Panc1 (cell line): ENCODE results near the gene KIRREL3. TPM values are rescaled to one million over a fixed set of nuclear protein-coding genes. Genes with fewer than 3 reads are reported as not detected.
"Not testable (repeated sequence)": the region's sequence is repeated elsewhere in the genome, so short reads cannot be mapped to it uniquely, and the experiment has no call there.

Source experiments
- ATAC-seq: fragments of 200-7000 bp; cut with Tn5 transposase; 2 replicates; pipeline ENCODE4 v1.9.1; 2020; ENCODE audit warnings: mild to moderate bottlenecking, moderate library complexity
- BruUV-seq: library from RNA; stranded (reverse); fragments of 400-500 nt; replicated peaks from 2 replicates; lab custom pipeline; 2021; lab: Mats Ljungman, UMichigan
- CTCF ChIA-PET: fragments of 300-600 bp; sonication (Branson Sonifier 250); formaldehyde crosslinking; loops from one replicate; lab custom pipeline; 2022; ENCODE audit warnings: antibody characterized with exemption; lab: Charles Lee
- POLR2A ChIA-PET: fragments of 300-600 bp; sonication (Branson Sonifier 250); formaldehyde crosslinking; loops from one replicate; lab custom pipeline; 2022; ENCODE audit warnings: antibody characterized with exemption; lab: Charles Lee
- DNase-seq: peaks from one replicate; pipeline ENCODE4 v3.0.0-alpha.2; 2010; ENCODE audit warnings: low read depth, low spot score
- H3K27ac ChIP-seq: 2 replicates; pipeline ENCODE4 v1.5.1; 2011; ENCODE audit warnings: mild to moderate bottlenecking, low read length, inconsistent platforms
- H3K27me3 ChIP-seq: fragments of 200-500 bp; sonication (Bioruptor generic); 2 replicates; pipeline ENCODE4 v1.6.0; 2014; ENCODE audit warnings: low read length, inconsistent platforms; ENCODE audit not compliant: control insufficient read depth, insufficient read depth
- H3K36me3 ChIP-seq: fragments of 200-500 bp; sonication (Bioruptor generic); 2 replicates; pipeline ENCODE4 v1.5.1; 2014; ENCODE audit warnings: inconsistent platforms, mild to moderate bottlenecking, low read length, moderate library complexity; ENCODE audit not compliant: control insufficient read depth, insufficient read depth
- H3K4me1 ChIP-seq: 2 replicates; pipeline ENCODE4 v1.5.1; 2011; ENCODE audit warnings: inconsistent platforms, mild to moderate bottlenecking, low read length, moderate library complexity; ENCODE audit not compliant: control insufficient read depth, insufficient read depth
- H3K4me3 ChIP-seq, 2 experiments: 2 replicates each; pipeline ENCODE4 v1.5.1; 2011 to 2012; ENCODE audit warnings: low read depth in 2 of 2, low read length in 2 of 2, mild to moderate bottlenecking in 2 of 2, inconsistent platforms in 1 of 2, moderate library complexity in 1 of 2
- H3K9me3 ChIP-seq: fragments of 200-500 bp; sonication (Bioruptor generic); 2 replicates; pipeline ENCODE4 v1.5.1; 2014; ENCODE audit warnings: low read depth, mild to moderate bottlenecking, inconsistent platforms, low read length, moderate library complexity; ENCODE audit not compliant: control insufficient read depth, insufficient read depth
- POLR2AphosphoS5 ChIP-seq: IDR thresholded peaks from 2 replicates; pipeline ENCODE4 v1.6.1; 2012; ENCODE audit warnings: mild to moderate bottlenecking, low read depth, low read length, moderate library complexity
- SIN3A ChIP-seq: IDR thresholded peaks from 2 replicates; pipeline ENCODE4 v1.6.1; 2012; ENCODE audit warnings: low read depth, mild to moderate bottlenecking, low read length, moderate library complexity, borderline replicate concordance; ENCODE audit not compliant: insufficient read depth
- TCF7L2 ChIP-seq: IDR thresholded peaks from 2 replicates; pipeline ENCODE4 v1.6.1; 2011; ENCODE audit warnings: mild to moderate bottlenecking, low read depth, low read length, inconsistent platforms
- in situ Hi-C: cut with HindIII; loops from 2 replicates; pipeline ENCODE4 v1.10.0; 2016; ENCODE audit warnings: low sequenced_read_pairs, low pct_unique_long_range_greater_than_20kb
- intact Hi-C: fragments of 100-400 bp; cut with micrococcal nuclease; formaldehyde crosslinking; loops from one replicate; pipeline ENCODE4 v1.10.0; 2022; ENCODE audit not compliant: unreplicated experiment
- total RNA-seq: library from RNA; stranded (reverse); gene quantifications from one replicate; pipeline ENCODE4 v1.2.1, GENCODE V29; 2021; ENCODE audit not compliant: unreplicated experiment
- TF ChIP-seq, protein P1 (sequence below), 2 experiments: IDR thresholded peaks; 2 replicates each; pipeline ENCODE4 v1.6.1; 2011 to 2012; ENCODE audit warnings: low read depth in 2 of 2, control low read depth in 1 of 2, low read length in 1 of 2, mild to moderate bottlenecking in 1 of 2, moderate library complexity in 1 of 2; ENCODE audit not compliant: insufficient read depth in 1 of 2
- TF ChIP-seq, protein P2 (sequence below): fragments of 450-650 bp; IDR thresholded peaks from 2 replicates; pipeline ENCODE4 v1.5.1; 2017; ENCODE audit warnings: mild to moderate bottlenecking

Gene KIRREL3
- total RNA-seq, 1 experiment from 2014 or later: 0.36 TPM

DNA sequence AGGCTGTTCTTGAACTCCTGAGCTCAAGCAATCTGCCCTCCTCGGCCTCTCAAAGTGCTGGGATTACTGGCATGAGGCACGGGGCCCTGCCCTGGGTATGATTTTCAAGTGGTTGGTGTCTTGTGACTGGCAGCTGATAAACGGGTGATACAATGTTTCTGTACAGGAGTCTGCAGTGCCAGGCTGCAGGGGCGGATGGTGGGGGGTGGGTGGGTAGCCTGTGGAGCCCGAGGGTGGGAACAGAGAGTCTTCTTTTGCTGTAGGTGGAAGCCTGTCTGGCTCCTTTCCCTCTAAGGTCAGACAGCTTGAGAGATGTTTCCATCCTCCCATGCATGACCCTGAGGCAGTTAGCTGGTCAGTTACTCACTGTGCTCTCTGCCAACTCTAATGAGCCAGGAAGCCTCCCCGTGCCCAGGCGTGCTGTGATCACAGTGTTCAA is 605.9 kb downstream of the KIRREL3 start:
- intact Hi-C loops, H3K9me3 ChIP-seq, H3K4me3 ChIP-seq, H3K27me3 ChIP-seq, H3K27ac ChIP-seq, CTCF ChIA-PET, H3K4me1 ChIP-seq, DNase-seq, H3K36me3 ChIP-seq, BruUV-seq, in situ Hi-C loops: not testable (repeated sequence)
- ATAC-seq: peak; percentile 68
- POLR2A ChIA-PET: interaction anchor here (0.6 kb wide), 2 partner anchors 81 to 280 kb away, joined by 3 read pairs; no protein-coding TSS in a partner anchor

GRCh38 chr11:126394036-126394435 is 606.5 kb downstream of the KIRREL3 start:
- H3K4me3 ChIP-seq: no peak overlapping the region
- H3K4me1 ChIP-seq: no peaks in the 10 kb centered on the region
- H3K9me3 ChIP-seq: no peaks in the 10 kb centered on the region
- intact Hi-C loops: no loop called here
- DNase-seq (no peak), ATAC-seq (no peak)
- ChIA-PET CTCF (no interaction called here), POLR2A (interaction anchor here (0.6 kb wide), 1 partner anchor 281 kb away, joined by 3 read pairs; no protein-coding TSS in a partner anchor)
- no TSS peak for BruUV-seq
- H3K36me3 ChIP-seq: no peaks in the 10 kb centered on the region
- no peak overlapping the region for H3K27ac ChIP-seq
- in situ Hi-C loops: no loop called here
- no peaks in the 10 kb centered on the region for H3K27me3 ChIP-seq
- TF ChIP-seq TCF7L2 (no peak), POLR2AphosphoS5 (no peak)
- TF ChIP-seq, protein P1, sequence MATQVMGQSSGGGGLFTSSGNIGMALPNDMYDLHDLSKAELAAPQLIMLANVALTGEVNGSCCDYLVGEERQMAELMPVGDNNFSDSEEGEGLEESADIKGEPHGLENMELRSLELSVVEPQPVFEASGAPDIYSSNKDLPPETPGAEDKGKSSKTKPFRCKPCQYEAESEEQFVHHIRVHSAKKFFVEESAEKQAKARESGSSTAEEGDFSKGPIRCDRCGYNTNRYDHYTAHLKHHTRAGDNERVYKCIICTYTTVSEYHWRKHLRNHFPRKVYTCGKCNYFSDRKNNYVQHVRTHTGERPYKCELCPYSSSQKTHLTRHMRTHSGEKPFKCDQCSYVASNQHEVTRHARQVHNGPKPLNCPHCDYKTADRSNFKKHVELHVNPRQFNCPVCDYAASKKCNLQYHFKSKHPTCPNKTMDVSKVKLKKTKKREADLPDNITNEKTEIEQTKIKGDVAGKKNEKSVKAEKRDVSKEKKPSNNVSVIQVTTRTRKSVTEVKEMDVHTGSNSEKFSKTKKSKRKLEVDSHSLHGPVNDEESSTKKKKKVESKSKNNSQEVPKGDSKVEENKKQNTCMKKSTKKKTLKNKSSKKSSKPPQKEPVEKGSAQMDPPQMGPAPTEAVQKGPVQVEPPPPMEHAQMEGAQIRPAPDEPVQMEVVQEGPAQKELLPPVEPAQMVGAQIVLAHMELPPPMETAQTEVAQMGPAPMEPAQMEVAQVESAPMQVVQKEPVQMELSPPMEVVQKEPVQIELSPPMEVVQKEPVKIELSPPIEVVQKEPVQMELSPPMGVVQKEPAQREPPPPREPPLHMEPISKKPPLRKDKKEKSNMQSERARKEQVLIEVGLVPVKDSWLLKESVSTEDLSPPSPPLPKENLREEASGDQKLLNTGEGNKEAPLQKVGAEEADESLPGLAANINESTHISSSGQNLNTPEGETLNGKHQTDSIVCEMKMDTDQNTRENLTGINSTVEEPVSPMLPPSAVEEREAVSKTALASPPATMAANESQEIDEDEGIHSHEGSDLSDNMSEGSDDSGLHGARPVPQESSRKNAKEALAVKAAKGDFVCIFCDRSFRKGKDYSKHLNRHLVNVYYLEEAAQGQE (IDR thresholded peaks at IDR 0.05; ENCODE audit: insufficient read depth in 1 of 2, low read depth in 2 of 2, low read length in 1 of 2): no peak
- TF ChIP-seq, protein P2, sequence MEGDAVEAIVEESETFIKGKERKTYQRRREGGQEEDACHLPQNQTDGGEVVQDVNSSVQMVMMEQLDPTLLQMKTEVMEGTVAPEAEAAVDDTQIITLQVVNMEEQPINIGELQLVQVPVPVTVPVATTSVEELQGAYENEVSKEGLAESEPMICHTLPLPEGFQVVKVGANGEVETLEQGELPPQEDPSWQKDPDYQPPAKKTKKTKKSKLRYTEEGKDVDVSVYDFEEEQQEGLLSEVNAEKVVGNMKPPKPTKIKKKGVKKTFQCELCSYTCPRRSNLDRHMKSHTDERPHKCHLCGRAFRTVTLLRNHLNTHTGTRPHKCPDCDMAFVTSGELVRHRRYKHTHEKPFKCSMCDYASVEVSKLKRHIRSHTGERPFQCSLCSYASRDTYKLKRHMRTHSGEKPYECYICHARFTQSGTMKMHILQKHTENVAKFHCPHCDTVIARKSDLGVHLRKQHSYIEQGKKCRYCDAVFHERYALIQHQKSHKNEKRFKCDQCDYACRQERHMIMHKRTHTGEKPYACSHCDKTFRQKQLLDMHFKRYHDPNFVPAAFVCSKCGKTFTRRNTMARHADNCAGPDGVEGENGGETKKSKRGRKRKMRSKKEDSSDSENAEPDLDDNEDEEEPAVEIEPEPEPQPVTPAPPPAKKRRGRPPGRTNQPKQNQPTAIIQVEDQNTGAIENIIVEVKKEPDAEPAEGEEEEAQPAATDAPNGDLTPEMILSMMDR: no peak

- Histone ChIP-seq H3K27me3 (no peaks in the 10 kb centered on the region), H3K4me3 (no peak overlapping the region), H3K9me3 (no peaks in the 10 kb centered on the region), H3K4me1 (no peaks in the 10 kb centered on the region), H3K36me3 (no peaks in the 10 kb centered on the region), H3K27ac (no peak overlapping the region)
- ChIA-PET POLR2A (no interaction called here), CTCF (no interaction called here)
- no TSS peak for BruUV-seq
- TF ChIP-seq POLR2AphosphoS5 (no peak), SIN3A (no peak), TCF7L2 (no peak)
- TF ChIP-seq, protein P2: no peak
- TF ChIP-seq, protein P1 (IDR thresholded peaks at IDR 0.05; ENCODE audit: insufficient read depth in 1 of 2, low read depth in 2 of 2, low read length in 1 of 2): no peak
- in situ Hi-C loops: no loop called here
- intact Hi-C loops: no loop called here
- DNase-seq: no peak
- ATAC-seq: no peak
Observed at GRCh38 chr11:126393143-126393542, 607.4 kb downstream of the KIRREL3 start.
